ENCODE data around the gene RAB1B.

The RAB1B gene

GRCh38 chr11:66268244-66268951 is at the start of gene RAB1B:
RAB1B (plus strand) TSS chr11:66268639; CDS start chr11:66268680, 41 bp downstream.
- H3K27ac ChIP-seq = peak within 1 kb of the TSS; percentile 94
- TF ChIP-seq EZH2 (IDR thresholded peaks at IDR 0.05) (no peak), FOXP2 (optimal IDR thresholded peaks at IDR 0.05; ENCODE audit: control extremely low read depth, extremely low read length, insufficient read depth) (no peak), POLR2AphosphoS5 (IDR thresholded peaks at IDR 0.05; ENCODE audit: borderline replicate concordance, low read depth, low read length) (no peak; the same call in none of the 2 replicates)
- H3K36me3 ChIP-seq (ENCODE audit: insufficient read depth, low read length) = peaks cover 23% of the 10 kb centered on the region
- peak within 1 kb of the TSS; percentile 96 for H3K9ac ChIP-seq (ENCODE audit: insufficient read length)
- H3K4me3 ChIP-seq = peak within 1 kb of the TSS; percentile 88
- H3K9me3 ChIP-seq (ENCODE audit: low read depth, low read length) = no peaks in the 10 kb centered on the region
- peak; percentile 98 for DNase-seq (ENCODE audit: low read depth, low spot score)

- no peaks in the 10 kb centered on the region for H3K9me3 ChIP-seq (ENCODE audit: low read depth, low read length)
- H3K36me3 ChIP-seq (ENCODE audit: insufficient read depth, low read length) = no peaks in the 10 kb centered on the region; the same call in 1 of the 2 replicates
- no peak for DNase-seq (ENCODE audit: low read depth, low spot score)
- TF ChIP-seq POLR2AphosphoS5 (IDR thresholded peaks at IDR 0.05; ENCODE audit: borderline replicate concordance, low read depth, low read length) (no peak), FOXP2 (optimal IDR thresholded peaks at IDR 0.05; ENCODE audit: control extremely low read depth, extremely low read length, insufficient read depth) (no peak), EZH2 (IDR thresholded peaks at IDR 0.05) (no peak)
- H3K27ac ChIP-seq = no peak overlapping the region
- no peak overlapping the region for H3K9ac ChIP-seq (ENCODE audit: insufficient read length)
- H3K4me3 ChIP-seq = no peak overlapping the region
Observed at GRCh38 chr11:66218846-66219620, 49.4 kb upstream of the RAB1B start.

GRCh38 chr11:66219846-66220565 is 48.4 kb upstream of the RAB1B start:
- no peak overlapping the region for H3K9ac ChIP-seq (ENCODE audit: insufficient read length)
- H3K4me3 ChIP-seq = no peak overlapping the region
- H3K27ac ChIP-seq = no peak overlapping the region
- no peak for DNase-seq (ENCODE audit: low read depth, low spot score)
- H3K9me3 ChIP-seq (ENCODE audit: low read depth, low read length) = no peaks in the 10 kb centered on the region
- no peaks in the 10 kb centered on the region; the same call in 1 of the 2 replicates for H3K36me3 ChIP-seq (ENCODE audit: insufficient read depth, low read length)
- TF ChIP-seq POLR2AphosphoS5 (IDR thresholded peaks at IDR 0.05; ENCODE audit: borderline replicate concordance, low read depth, low read length) = no peak
- no peak for TF ChIP-seq FOXP2 (optimal IDR thresholded peaks at IDR 0.05; ENCODE audit: control extremely low read depth, extremely low read length, insufficient read depth)
- TF ChIP-seq EZH2 (IDR thresholded peaks at IDR 0.05) = no peak

DNA sequence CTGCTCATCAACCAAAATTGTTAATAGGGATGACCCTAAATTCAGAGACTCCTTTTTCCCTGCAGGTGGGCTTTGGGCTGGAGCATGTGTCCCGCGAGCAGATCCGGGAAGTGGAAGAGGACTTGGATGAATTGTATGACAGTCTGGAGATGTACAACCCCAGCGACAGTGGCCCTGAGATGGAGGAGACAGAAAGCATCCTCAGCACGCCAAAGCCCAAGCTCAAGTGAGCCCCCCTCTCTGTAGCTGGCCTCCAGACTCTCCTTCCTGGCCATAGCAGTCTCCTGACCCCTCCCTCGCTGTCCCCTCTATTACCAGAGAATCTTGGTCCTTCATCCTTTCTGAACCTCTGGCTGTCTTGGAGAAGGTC is 47.9 kb upstream of the RAB1B start:
- DNase-seq (ENCODE audit: low read depth, low spot score) = no peak
- H3K9ac ChIP-seq (ENCODE audit: insufficient read length) = no peak overlapping the region
- H3K9me3 ChIP-seq (ENCODE audit: low read depth, low read length) = no peaks in the 10 kb centered on the region
- H3K27ac ChIP-seq = no peak overlapping the region
- no peak for TF ChIP-seq POLR2AphosphoS5 (IDR thresholded peaks at IDR 0.05; ENCODE audit: borderline replicate concordance, low read depth, low read length)
- no peak for TF ChIP-seq FOXP2 (optimal IDR thresholded peaks at IDR 0.05; ENCODE audit: control extremely low read depth, extremely low read length, insufficient read depth)
- TF ChIP-seq EZH2 (IDR thresholded peaks at IDR 0.05) = no peak
- no peaks in the 10 kb centered on the region; the same call in 1 of the 2 replicates for H3K36me3 ChIP-seq (ENCODE audit: insufficient read depth, low read length)
- H3K4me3 ChIP-seq = no peak overlapping the region

DNA sequence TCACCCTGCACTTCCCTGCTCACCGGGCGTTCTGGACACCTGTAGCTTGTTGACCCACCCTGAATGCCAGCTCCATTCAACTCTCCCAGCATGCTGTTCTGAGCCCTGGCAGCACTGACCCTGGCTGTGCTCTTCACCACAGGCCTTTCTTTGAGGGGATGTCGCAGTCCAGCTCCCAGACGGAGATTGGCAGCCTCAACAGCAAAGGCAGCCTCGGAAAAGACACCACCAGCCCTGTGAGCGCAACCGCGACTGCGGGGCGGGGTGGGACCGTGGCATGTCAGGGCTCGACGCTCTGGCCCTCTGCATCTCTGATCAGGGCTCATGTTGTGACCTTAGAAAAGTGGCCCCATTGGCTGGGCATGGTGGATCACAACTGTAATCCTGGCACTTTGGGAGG is 47.4 kb upstream of the RAB1B start:
- Histone ChIP-seq H3K36me3 (ENCODE audit: insufficient read depth, low read length) (no peaks in the 10 kb centered on the region; the same call in 1 of the 2 replicates), H3K9ac (ENCODE audit: insufficient read length) (no peak overlapping the region), H3K27ac (no peak overlapping the region), H3K9me3 (ENCODE audit: low read depth, low read length) (no peaks in the 10 kb centered on the region), H3K4me3 (no peak overlapping the region)
- TF ChIP-seq FOXP2 (optimal IDR thresholded peaks at IDR 0.05; ENCODE audit: control extremely low read depth, extremely low read length, insufficient read depth) = no peak
- TF ChIP-seq EZH2 (IDR thresholded peaks at IDR 0.05) = no peak
- no peak for TF ChIP-seq POLR2AphosphoS5 (IDR thresholded peaks at IDR 0.05; ENCODE audit: borderline replicate concordance, low read depth, low read length)
- no peak for DNase-seq (ENCODE audit: low read depth, low spot score)

GRCh38 chr11:66221726-66222236 is 46.7 kb upstream of the RAB1B start:
- H3K9me3 ChIP-seq (ENCODE audit: low read depth, low read length) = no peaks in the 10 kb centered on the region
- no peak for DNase-seq (ENCODE audit: low read depth, low spot score)
- no peak overlapping the region for H3K27ac ChIP-seq
- TF ChIP-seq POLR2AphosphoS5 (IDR thresholded peaks at IDR 0.05; ENCODE audit: borderline replicate concordance, low read depth, low read length) = no peak
- no peak for TF ChIP-seq FOXP2 (optimal IDR thresholded peaks at IDR 0.05; ENCODE audit: control extremely low read depth, extremely low read length, insufficient read depth)
- TF ChIP-seq EZH2 (IDR thresholded peaks at IDR 0.05) = no peak
- H3K36me3 ChIP-seq (ENCODE audit: insufficient read depth, low read length) = no peaks in the 10 kb centered on the region; the same call in 1 of the 2 replicates
- H3K9ac ChIP-seq (ENCODE audit: insufficient read length) = no peak overlapping the region
- no peak overlapping the region for H3K4me3 ChIP-seq

- no peak overlapping the region for H3K9ac ChIP-seq (ENCODE audit: insufficient read length)
- H3K4me3 ChIP-seq = no peak overlapping the region
- H3K9me3 ChIP-seq (ENCODE audit: low read depth, low read length) = no peaks in the 10 kb centered on the region
- DNase-seq (ENCODE audit: low read depth, low spot score) = peak; percentile 73
- TF ChIP-seq EZH2 (IDR thresholded peaks at IDR 0.05) = no peak
- no peak for TF ChIP-seq POLR2AphosphoS5 (IDR thresholded peaks at IDR 0.05; ENCODE audit: borderline replicate concordance, low read depth, low read length)
- no peak for TF ChIP-seq FOXP2 (optimal IDR thresholded peaks at IDR 0.05; ENCODE audit: control extremely low read depth, extremely low read length, insufficient read depth)
- no peak overlapping the region for H3K27ac ChIP-seq
- H3K36me3 ChIP-seq (ENCODE audit: insufficient read depth, low read length) = no peaks in the 10 kb centered on the region
Observed at GRCh38 chr11:66222358-66223149, 45.9 kb upstream of the RAB1B start.
